Muscle layer of duodenum (tissue), 2 donors: ENCODE data around the gene PLCG2.

ENCODE experiments used
- H3K27ac ChIP-seq: one replicate; pipeline ENCODE4 v1.7.0; 2013; ENCODE audit warnings: mild to moderate bottlenecking, low read length
- H3K27me3 ChIP-seq: one replicate; pipeline ENCODE4 v1.7.0; 2013; ENCODE audit warnings: low read depth, mild to moderate bottlenecking, control low read depth, low read length
- H3K36me3 ChIP-seq, 2 donors: one replicate each; pipeline ENCODE4 v1.7.0; 2013; ENCODE audit warnings: low read length in 2 of 2, control low read depth in 1 of 2, mild to moderate bottlenecking in 1 of 2; ENCODE audit not compliant: insufficient read depth in 2 of 2, control insufficient read depth in 1 of 2
- H3K4me1 ChIP-seq, 2 donors: one replicate each; pipeline ENCODE4 v1.7.0; 2013; ENCODE audit warnings: low read length in 2 of 2, mild to moderate bottlenecking in 2 of 2, control low read depth in 1 of 2, moderate library complexity in 1 of 2; ENCODE audit not compliant: insufficient read depth in 2 of 2, control insufficient read depth in 1 of 2
- H3K4me3 ChIP-seq, 2 donors: one replicate each; pipeline ENCODE4 v1.7.0; 2013; ENCODE audit warnings: low read length in 2 of 2, low read depth in 1 of 2, mild to moderate bottlenecking in 1 of 2
- H3K9me3 ChIP-seq, 2 donors: one replicate each; pipeline ENCODE4 v1.7.0; 2013; ENCODE audit warnings: low read length in 2 of 2, control low read depth in 1 of 2, mild to moderate bottlenecking in 1 of 2; ENCODE audit not compliant: control insufficient read depth in 1 of 2
- donor health status: healthy.

PLCG2 gene

DNA sequence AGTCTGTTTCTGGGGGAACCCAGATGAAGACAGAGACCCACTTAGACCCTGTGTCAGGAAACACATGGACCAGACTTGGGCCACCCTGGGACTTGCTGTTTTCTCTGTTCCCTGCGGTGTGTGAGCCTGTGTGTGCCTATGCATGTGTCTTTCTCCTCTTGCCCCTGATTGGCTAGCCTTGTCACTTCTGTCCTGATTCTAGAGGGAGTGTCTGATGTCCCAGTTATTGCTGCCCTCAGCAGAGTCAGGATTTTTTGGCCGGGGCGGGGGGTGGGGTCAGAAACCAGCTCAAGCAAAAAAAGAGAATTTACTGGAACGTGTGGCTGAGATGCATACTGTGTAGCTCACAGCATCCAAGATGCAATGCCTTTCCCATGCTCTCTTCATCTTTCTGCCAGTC is 30.5 kb downstream of the PLCG2 start:
- H3K4me1 ChIP-seq = no peaks in the 10 kb centered on the region
- no peaks in the 10 kb centered on the region for H3K36me3 ChIP-seq
- no peak overlapping the region for H3K4me3 ChIP-seq
- H3K27ac ChIP-seq = no peak overlapping the region
- no peaks in the 10 kb centered on the region for H3K9me3 ChIP-seq
- no peaks in the 10 kb centered on the region for H3K27me3 ChIP-seq

DNA sequence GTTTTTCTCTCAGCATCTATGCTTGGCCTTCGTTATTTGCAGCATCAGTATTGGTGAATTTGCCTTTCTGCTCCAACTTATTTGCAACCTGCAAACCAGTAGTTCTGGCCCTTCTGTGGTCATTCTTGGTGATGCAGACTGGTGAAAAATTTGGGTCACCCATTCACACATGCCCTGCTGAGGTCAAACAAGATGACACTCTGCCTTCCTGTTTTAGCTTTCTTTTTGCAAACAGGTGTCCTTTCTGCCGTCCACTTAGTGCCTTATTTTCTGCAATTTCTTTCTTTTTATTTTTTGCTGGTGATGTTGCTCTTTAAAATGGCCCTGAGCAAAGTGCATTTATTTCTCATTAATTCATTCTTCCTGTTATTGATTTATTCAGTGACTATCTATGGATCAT is 31.3 kb downstream of the PLCG2 start:
- Histone ChIP-seq H3K4me1 (no peaks in the 10 kb centered on the region), H3K27ac (peak overlapping the region; percentile 14), H3K4me3 (no peak overlapping the region), H3K36me3 (no peaks in the 10 kb centered on the region), H3K9me3 (no peaks in the 10 kb centered on the region), H3K27me3 (no peaks in the 10 kb centered on the region)

DNA sequence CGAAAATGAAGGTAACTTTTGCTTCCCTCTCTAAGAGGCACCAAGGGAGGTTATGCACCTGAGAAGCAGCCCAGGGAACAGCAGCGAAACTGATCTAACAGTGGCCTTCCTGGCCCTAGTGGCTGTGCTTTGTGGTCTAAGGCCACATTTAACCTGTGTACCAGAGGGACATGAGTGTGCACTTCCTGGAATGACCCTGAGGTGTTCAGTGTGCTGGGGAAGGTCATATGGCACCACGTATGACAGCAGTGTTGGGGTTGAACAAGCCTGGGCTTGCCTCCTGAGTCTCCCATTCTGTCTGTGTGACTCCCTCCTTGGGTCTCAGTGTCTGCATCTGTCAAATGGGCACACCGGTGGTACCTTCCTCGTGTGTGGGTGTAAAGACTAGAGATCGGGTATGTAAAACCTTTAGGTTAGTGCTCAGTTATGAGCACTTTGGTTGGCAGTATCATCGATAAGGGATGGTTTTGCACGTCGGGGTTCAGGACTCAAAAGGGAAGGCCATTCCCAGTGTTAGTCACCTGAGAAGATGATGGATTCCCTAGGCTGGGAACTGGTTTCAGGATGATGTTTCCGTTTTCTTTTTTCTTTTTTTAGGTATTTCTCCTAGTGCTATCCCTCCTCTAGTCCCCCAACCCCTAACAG is 31.9 kb downstream of the PLCG2 start:
- Histone ChIP-seq H3K4me1 (no peaks in the 10 kb centered on the region), H3K9me3 (no peaks in the 10 kb centered on the region), H3K36me3 (no peaks in the 10 kb centered on the region), H3K27ac (no peak overlapping the region), H3K27me3 (no peaks in the 10 kb centered on the region), H3K4me3 (no peak overlapping the region)

DNA sequence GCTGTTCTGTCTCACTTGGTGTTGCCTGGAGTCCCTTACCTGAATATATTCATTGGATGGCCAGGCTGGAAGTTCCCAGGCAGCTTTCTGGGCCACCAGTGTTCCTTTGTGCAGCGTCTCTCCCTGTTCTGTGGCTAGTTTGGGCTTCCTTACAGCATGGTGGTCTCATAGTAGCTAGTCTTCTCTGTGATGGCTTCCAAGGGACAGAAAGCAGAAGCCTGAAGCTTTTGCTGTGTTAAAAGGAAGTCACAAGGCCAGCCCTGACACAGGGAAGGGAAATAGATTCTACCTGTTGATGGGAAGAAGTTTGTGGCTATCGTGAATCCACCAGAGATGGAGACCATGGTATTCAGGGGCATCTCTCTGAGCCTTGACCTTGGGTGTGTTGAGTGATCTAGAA is 34.6 kb downstream of the PLCG2 start:
- Histone ChIP-seq H3K4me1 (no peaks in the 10 kb centered on the region), H3K4me3 (no peak overlapping the region), H3K36me3 (no peaks in the 10 kb centered on the region), H3K27me3 (no peaks in the 10 kb centered on the region), H3K9me3 (no peaks in the 10 kb centered on the region), H3K27ac (no peak overlapping the region)

DNA sequence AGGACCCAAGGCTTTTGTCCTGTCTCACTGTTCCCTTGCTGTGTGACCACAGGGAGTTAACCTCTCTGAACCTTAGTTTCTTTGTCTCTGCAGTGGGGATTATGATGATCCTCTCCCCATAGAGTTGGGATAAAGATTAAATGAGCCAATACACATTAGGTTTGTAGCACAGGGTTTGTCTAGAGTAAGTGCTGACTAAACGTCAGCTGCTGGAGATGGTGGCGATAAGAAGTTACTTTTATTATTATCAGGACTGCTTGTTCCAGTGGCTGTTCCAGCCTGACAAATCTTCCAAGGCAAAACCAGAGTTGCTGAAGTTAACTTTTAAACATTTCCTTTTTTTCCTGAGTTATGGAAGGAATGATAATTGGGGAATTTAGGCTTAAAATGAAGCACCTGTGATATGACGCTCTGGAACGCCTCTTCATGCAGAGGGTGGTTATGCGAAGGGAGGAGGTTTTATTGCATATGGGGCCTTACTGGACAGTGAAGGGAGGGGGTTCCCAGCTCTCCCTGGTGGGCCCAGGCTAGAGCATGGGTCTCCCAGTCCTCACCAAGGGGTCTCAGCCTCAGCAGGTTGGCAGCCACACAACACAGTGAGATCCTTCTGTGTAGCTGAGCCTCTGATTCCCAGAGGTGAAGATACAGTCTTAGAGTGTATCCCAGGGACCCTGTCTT is 35.8 kb downstream of the PLCG2 start:
- no peaks in the 10 kb centered on the region for H3K9me3 ChIP-seq
- H3K27ac ChIP-seq = no peak overlapping the region
- H3K4me1 ChIP-seq = no peaks in the 10 kb centered on the region
- H3K27me3 ChIP-seq = no peaks in the 10 kb centered on the region
- H3K36me3 ChIP-seq = no peaks in the 10 kb centered on the region
- H3K4me3 ChIP-seq = no peak overlapping the region

DNA sequence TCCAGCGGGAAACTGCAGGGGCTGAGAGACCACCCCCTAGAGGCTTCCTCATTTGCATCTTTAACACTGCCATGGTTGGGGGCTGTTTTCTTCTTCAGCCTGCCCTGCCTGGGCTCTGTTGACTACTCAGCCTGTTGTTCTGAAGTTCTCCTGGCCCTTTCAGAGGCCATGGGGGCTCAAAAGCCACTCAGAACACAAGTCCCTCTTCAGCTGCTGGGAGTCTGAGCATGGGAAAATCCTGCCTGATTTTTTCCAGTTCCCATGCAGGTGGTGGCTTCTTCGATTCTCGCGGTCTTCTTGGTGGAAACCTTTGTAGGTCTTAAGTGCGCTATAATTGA is 36.3 kb downstream of the PLCG2 start:
- H3K27me3 ChIP-seq = no peaks in the 10 kb centered on the region
- no peaks in the 10 kb centered on the region for H3K4me1 ChIP-seq
- H3K27ac ChIP-seq = no peak overlapping the region
- no peak overlapping the region for H3K4me3 ChIP-seq
- no peaks in the 10 kb centered on the region for H3K36me3 ChIP-seq
- H3K9me3 ChIP-seq = no peaks in the 10 kb centered on the region

DNA sequence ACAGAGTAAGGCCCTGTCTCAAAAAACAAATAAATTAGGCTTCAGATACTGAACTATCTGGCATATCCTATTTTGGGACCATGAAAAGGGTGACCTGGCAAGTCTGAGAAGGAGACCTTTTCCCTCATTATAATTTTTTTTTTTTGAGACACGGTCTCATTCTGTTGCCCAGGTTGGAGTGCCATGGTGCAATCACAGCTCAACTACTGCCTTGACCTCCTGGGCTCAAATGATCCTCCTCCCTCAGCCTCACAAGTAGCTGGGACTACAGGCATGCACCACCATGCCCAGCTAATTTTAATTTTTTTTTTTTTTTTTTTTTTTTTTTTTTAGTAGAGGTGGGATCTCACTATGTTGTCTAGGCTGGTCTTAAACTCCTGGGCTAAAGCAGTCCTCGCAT is 37.3 kb downstream of the PLCG2 start:
- no peaks in the 10 kb centered on the region for H3K27me3 ChIP-seq
- H3K27ac ChIP-seq = no peak overlapping the region
- peaks cover 0 to 2% of the 10 kb centered on the region in 2 donors for H3K4me1 ChIP-seq
- no peaks in the 10 kb centered on the region for H3K36me3 ChIP-seq
- no peaks in the 10 kb centered on the region for H3K9me3 ChIP-seq
- H3K4me3 ChIP-seq = no peak overlapping the region

DNA sequence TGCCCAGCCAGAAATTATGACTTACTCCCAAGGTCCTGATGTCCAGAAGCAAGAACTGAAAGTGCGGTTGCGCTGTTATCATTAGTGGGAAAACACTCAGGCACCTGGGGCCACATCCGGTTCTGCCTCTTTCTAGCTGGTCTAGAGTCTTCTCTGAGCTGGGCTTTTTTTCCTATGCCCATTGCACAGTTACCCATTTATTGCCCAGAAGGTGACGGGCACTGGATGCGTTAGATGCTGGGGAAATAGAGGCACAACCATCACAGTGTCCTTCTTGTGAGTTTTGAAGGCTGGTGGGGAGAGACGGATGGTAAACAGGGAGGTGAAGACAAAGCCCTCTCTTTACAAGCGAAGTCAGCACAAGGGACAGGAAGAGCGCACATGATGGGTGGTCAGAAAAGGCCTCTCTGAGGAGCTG is 37.7 kb downstream of the PLCG2 start:
- no peaks in the 10 kb centered on the region for H3K27me3 ChIP-seq
- no peaks in the 10 kb centered on the region for H3K36me3 ChIP-seq
- peaks cover 0 to 4% of the 10 kb centered on the region in 2 donors for H3K4me1 ChIP-seq
- no peak overlapping the region for H3K4me3 ChIP-seq
- H3K9me3 ChIP-seq = no peaks in the 10 kb centered on the region
- no peak overlapping the region for H3K27ac ChIP-seq

DNA sequence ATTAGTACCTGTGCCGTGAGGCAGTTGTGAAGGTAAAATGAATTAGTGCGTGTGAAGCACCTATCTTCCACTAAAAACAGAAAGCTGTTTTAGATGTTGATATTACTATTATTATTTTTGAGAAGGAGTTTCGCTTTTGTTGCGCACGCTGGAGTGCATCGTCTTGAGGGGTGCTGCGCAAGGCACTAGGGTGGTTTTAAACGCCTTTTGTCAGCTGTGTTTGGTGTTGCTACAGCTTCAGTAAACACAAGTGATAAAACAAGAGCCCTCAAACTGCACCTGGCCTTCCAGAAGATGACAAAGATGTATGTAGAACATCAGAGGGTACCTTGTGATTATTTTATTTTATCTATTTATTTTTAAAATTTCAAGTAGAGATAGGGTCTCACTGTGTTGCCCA is 38.2 kb downstream of the PLCG2 start:
- Histone ChIP-seq H3K4me1 (peaks cover 0 to 4% of the 10 kb centered on the region in 2 donors), H3K4me3 (no peak overlapping the region), H3K36me3 (no peaks in the 10 kb centered on the region), H3K9me3 (no peaks in the 10 kb centered on the region), H3K27me3 (no peaks in the 10 kb centered on the region), H3K27ac (no peak overlapping the region)

DNA sequence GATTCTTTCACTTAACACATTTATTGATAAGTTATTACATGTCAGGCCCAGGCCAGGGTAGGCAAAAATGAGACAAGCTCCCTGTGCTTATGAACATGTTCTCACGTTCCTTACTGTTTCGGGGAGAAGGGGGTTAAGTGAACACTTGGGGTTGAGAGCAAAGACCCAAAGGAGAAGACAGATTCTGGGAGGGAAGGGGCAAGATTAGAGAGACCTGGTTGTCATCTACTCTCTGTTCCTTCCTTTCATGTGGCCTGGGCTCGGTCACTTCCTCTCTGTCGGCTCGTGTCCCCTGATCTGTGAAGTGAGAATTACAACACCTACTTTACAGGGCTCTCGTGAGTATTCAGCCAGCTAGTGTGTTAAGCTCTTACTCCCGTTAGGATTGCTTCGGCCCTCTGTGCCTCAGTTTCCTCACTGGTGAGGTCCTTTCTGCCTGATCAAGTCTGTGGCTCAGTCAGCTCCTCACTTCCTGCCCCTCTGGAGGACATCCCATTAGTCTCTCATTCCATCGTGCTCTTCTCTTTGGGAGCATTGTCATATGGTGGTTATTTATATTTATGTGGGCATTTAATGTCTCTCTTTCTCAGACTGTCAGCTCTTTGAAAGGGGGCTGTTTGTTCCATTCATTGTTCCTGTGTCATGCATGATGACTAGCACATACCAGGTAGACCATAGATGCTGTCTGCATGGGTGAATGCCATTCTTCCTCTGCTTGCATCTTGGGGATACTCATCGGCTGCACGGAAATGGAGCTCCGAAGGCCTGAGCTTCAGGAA is 38.9 kb downstream of the PLCG2 start:
- H3K36me3 ChIP-seq = no peaks in the 10 kb centered on the region
- H3K9me3 ChIP-seq = no peaks in the 10 kb centered on the region
- H3K4me1 ChIP-seq = peaks cover 0 to 4% of the 10 kb centered on the region in 2 donors
- H3K4me3 ChIP-seq = no peak overlapping the region
- H3K27ac ChIP-seq = peak overlapping the region; percentile 59
- no peaks in the 10 kb centered on the region for H3K27me3 ChIP-seq

DNA sequence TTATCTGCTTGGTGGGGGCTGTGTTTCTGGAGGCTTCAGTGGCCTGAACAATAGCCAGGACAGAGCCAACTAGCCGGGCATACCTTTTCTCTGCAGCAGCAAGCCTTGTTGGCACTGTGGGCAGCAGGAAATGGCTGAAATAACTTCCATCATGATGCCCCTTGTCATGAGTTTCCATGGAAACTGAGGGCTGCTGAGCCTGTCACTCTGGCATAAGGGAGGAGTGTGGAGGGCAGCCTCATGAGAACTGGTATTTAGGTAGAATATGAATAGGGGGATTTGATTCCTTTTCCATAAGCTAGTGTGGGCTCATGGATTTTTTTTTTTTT is 39.4 kb downstream of the PLCG2 start:
- Histone ChIP-seq H3K9me3 (no peaks in the 10 kb centered on the region), H3K4me1 (peaks cover 0 to 4% of the 10 kb centered on the region in 2 donors), H3K36me3 (no peaks in the 10 kb centered on the region), H3K4me3 (no peak overlapping the region), H3K27me3 (no peaks in the 10 kb centered on the region), H3K27ac (no peak overlapping the region)
